ENCODE measurements around the gene METTL15. TPM values are rescaled to one million over a fixed set of nuclear protein-coding genes. Genes with fewer than 3 reads are reported as not detected.
A peak's percentile ranks its signal among the peaks of the same experiment; 100 is the strongest.

METTL15 gene
- total RNA-seq, 2 experiments from 2014 or later, result 18.9 to 19.7 TPM

DNA sequence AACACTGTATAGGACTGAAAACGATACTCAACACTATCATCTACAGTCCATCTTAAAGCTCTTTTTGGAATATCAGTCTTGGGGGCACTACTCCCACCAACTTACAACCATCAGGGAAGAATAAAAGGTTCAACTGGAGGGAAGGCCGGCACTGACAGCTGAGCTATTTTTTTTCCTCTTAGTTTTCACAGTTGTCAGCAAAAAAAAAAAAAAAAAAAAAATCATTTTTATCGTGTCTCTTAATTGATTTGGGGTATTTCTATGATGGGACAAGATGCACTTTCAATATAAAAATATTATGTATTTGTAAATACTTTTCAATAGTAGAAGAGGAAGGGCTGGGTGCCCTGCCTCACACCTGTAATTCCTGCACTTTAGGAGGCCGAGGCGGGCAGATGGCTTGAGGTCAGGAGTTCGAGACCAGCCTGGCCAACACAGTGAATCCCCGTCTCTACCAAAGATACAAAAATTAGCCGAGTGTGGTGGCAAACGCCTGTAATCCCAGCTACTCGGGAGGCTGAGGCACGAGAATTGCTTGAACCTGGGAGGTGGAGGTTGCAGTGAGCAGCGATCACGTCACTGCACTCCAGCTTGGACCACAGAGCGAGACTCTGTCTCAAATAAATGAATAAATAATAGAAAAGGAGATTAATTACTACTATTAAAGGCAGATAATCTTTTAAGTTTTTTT is 1.7 kb upstream of the METTL15 start:
- H3K27ac ChIP-seq (ENCODE audit: low read depth, low read length, poor library complexity, severe bottlenecking), result peak overlapping the region; percentile 82
- intact Hi-C loops (cut with micrococcal nuclease; ENCODE audit: unreplicated experiment), result loop anchor here (5.0 kb wide), 1 partner anchor 1194 kb away; no protein-coding TSS in a partner anchor
- H3K4me3 ChIP-seq (ENCODE audit: low read depth, low read length, poor library complexity, severe bottlenecking), result peak overlapping the region; percentile 93
- no TSS peak for BruUV-seq (replicated peaks)
- peaks cover 40% of the 10 kb centered on the region for H4K20me1 ChIP-seq (ENCODE audit: insufficient read depth, low read length)
- peaks cover 92% of the 10 kb centered on the region for H3K79me2 ChIP-seq (ENCODE audit: insufficient read depth, low read depth, low read length)
- CTCF ChIA-PET (ENCODE audit: unreplicated experiment), result interaction anchor here (0.7 kb wide), 1 partner anchor 8 kb away, joined by 3 read pairs; no protein-coding TSS in a partner anchor
- peaks cover 37% of the 10 kb centered on the region for H3K4me1 ChIP-seq (ENCODE audit: insufficient read depth, low read length, poor library complexity, severe bottlenecking)
- 0 out of 2 replicates have a peak overlapping the region, but pooled peaks have one; percentile 4 for H2AFZ ChIP-seq (ENCODE audit: low read length)
- H3K4me2 ChIP-seq (ENCODE audit: low read length), result peak overlapping the region; percentile 86
- TF ChIP-seq EZH2phosphoT487 (IDR thresholded peaks at IDR 0.05; ENCODE audit: borderline replicate concordance, low read depth, low read length), result no peak
- TF ChIP-seq, protein P1, sequence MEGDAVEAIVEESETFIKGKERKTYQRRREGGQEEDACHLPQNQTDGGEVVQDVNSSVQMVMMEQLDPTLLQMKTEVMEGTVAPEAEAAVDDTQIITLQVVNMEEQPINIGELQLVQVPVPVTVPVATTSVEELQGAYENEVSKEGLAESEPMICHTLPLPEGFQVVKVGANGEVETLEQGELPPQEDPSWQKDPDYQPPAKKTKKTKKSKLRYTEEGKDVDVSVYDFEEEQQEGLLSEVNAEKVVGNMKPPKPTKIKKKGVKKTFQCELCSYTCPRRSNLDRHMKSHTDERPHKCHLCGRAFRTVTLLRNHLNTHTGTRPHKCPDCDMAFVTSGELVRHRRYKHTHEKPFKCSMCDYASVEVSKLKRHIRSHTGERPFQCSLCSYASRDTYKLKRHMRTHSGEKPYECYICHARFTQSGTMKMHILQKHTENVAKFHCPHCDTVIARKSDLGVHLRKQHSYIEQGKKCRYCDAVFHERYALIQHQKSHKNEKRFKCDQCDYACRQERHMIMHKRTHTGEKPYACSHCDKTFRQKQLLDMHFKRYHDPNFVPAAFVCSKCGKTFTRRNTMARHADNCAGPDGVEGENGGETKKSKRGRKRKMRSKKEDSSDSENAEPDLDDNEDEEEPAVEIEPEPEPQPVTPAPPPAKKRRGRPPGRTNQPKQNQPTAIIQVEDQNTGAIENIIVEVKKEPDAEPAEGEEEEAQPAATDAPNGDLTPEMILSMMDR (conservative IDR thresholded peaks at IDR 0.05; ENCODE audit: low read length), result no peak
- no peak for DNase-seq (ENCODE audit: low spot score)
- POLR2A ChIA-PET, result interaction anchor here (0.6 to 5.8 kb wide), 14 partner anchors 9 to 214 kb away, joined by 3 to 38 read pairs (median 4); no protein-coding TSS in a partner anchor
- peaks cover 20% of the 10 kb centered on the region for H3K36me3 ChIP-seq (ENCODE audit: insufficient read depth, low read length)
- H3K9me2 ChIP-seq (ENCODE audit: insufficient read depth, low read length), result no peaks in the 10 kb centered on the region
- H3K9me3 ChIP-seq (ENCODE audit: low read length), result no peaks in the 10 kb centered on the region

DNA sequence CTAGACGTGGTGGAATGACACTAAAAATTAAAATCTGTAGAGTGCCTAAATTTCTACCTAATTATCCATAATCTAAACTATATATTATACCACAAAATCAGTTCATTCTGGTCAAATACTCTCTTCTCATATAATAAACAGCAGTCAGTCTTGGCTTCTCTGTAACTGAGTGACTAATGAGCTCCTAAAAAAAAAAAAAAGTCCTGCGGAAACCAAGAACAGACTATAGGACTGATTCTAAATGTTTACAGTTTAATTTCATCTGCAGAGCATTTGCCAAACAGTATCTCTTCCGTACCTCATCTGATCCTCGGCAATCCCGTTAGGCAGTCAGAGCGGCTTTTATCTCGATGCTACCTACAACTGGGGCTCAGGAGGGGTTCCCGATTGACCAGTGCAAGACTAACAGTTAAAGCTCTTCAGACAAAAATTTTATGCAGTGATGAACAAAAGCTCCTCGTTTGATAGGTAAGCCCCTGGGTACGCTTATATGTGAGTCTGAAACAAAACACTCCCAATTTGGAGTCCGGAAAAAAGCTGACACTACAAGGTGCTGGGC is 918 bp upstream of the METTL15 start:
- H3K79me2 ChIP-seq (ENCODE audit: insufficient read depth, low read depth, low read length), result peaks cover 92% of the 10 kb centered on the region
- H4K20me1 ChIP-seq (ENCODE audit: insufficient read depth, low read length), result peaks cover 40% of the 10 kb centered on the region
- peak; percentile 36 for DNase-seq (ENCODE audit: low spot score)
- intact Hi-C loops (cut with micrococcal nuclease; ENCODE audit: unreplicated experiment), result loop anchor here (5.0 kb wide), 1 partner anchor 1195 kb away; no protein-coding TSS in a partner anchor
- no peaks in the 10 kb centered on the region for H3K9me3 ChIP-seq (ENCODE audit: low read length)
- peak overlapping the region; percentile 93 for H3K4me3 ChIP-seq (ENCODE audit: low read depth, low read length, poor library complexity, severe bottlenecking)
- H2AFZ ChIP-seq (ENCODE audit: low read length), result peak overlapping the region; percentile 48
- no peaks in the 10 kb centered on the region for H3K9me2 ChIP-seq (ENCODE audit: insufficient read depth, low read length)
- H3K4me2 ChIP-seq (ENCODE audit: low read length), result peak overlapping the region; percentile 86
- no peak for TF ChIP-seq EZH2phosphoT487 (IDR thresholded peaks at IDR 0.05; ENCODE audit: borderline replicate concordance, low read depth, low read length)
- TF ChIP-seq, protein P1 (conservative IDR thresholded peaks at IDR 0.05; ENCODE audit: low read length), result no peak
- POLR2A ChIA-PET, result interaction anchor here (0.6 to 5.8 kb wide), 15 partner anchors 9 to 203 kb away, joined by 3 to 38 read pairs (median 4); no protein-coding TSS in a partner anchor
- CTCF ChIA-PET (ENCODE audit: unreplicated experiment), result interaction anchor here (0.7 kb wide), 1 partner anchor 9 kb away, joined by 3 read pairs; no protein-coding TSS in a partner anchor
- H3K36me3 ChIP-seq (ENCODE audit: insufficient read depth, low read length), result peaks cover 12% of the 10 kb centered on the region
- no TSS peak for BruUV-seq (replicated peaks)
- peaks cover 40% of the 10 kb centered on the region for H3K4me1 ChIP-seq (ENCODE audit: insufficient read depth, low read length, poor library complexity, severe bottlenecking)
- H3K27ac ChIP-seq (ENCODE audit: low read depth, low read length, poor library complexity, severe bottlenecking), result peak overlapping the region; percentile 82
